Endothelial cell of umbilical vein (primary cell): ENCODE measurements around the gene ISOC1. TPM values are rescaled to one million over a fixed set of nuclear protein-coding genes. Genes with fewer than 3 reads are reported as not detected.

Experiments
- BruUV-seq: library from RNA; stranded (reverse); fragments of 400-500 nt; replicated peaks from 2 replicates; lab custom pipeline; 2021; lab: Mats Ljungman, UMichigan
- CTCF ChIA-PET: fragments of 300-600, 350-600 bp; sonication (Branson Sonifier 250); formaldehyde crosslinking; loops from one replicate; lab custom pipeline; 2021; ENCODE audit warnings: antibody characterized with exemption, inconsistent platforms; lab: Charles Lee
- POLR2A ChIA-PET: fragments of 300-600, 350-600 bp; sonication (Branson Sonifier 250); formaldehyde crosslinking; loops from one replicate; lab custom pipeline; 2021; ENCODE audit warnings: antibody characterized with exemption, inconsistent platforms; lab: Charles Lee
- DNase-seq: peaks from one replicate; pipeline ENCODE4 v3.0.0-alpha.2; 2011; ENCODE audit warnings: low read depth, low spot score
- FAIRE-seq: peaks from 2 replicates; lab custom pipeline; 2011; peaks lifted over from hg19 to GRCh38; lab: Jason Lieb, UNC
- H2AFZ ChIP-seq: 2 replicates; pipeline ENCODE4 v1.6.0; 2012; ENCODE audit warnings: low read depth, low read length, control low read depth, inconsistent platforms
- H3K27ac ChIP-seq: 2 replicates; pipeline ENCODE4 v1.5.1; 2011; ENCODE audit warnings: low read depth, mild to moderate bottlenecking, control low read depth, low read length, moderate library complexity; ENCODE audit not compliant: insufficient read depth
- H3K27me3 ChIP-seq, 2 experiments: 2 replicates each; pipeline versions ENCODE4 v1.6.0 to v1.6.1; 2011; ENCODE audit warnings: low read length in 2 of 2, mixed read lengths in 1 of 2; ENCODE audit not compliant: control insufficient read depth in 2 of 2, insufficient read depth in 2 of 2
- H3K36me3 ChIP-seq, 2 experiments: 2 replicates in 1 of 2; 3 replicates in 1 of 2; pipeline ENCODE4 v1.5.1; 2011; ENCODE audit warnings: low read length in 2 of 2, mild to moderate bottlenecking in 1 of 2, moderate library complexity in 1 of 2; ENCODE audit not compliant: control insufficient read depth in 2 of 2, insufficient read depth in 2 of 2; ENCODE audit errors: extremely low read depth in 1 of 2
- H3K4me1 ChIP-seq: 3 replicates; pipeline ENCODE4 v1.5.1; 2011; ENCODE audit warnings: mild to moderate bottlenecking, low read length; ENCODE audit not compliant: control insufficient read depth, insufficient read depth; ENCODE audit errors: extremely low read depth
- H3K4me2 ChIP-seq: 2 replicates; pipeline ENCODE4 v1.6.1; 2011; ENCODE audit warnings: low read length, control low read depth, mixed read lengths; ENCODE audit not compliant: insufficient read depth
- H3K4me3 ChIP-seq, 3 experiments: fragments of 200-600 bp in 1 of 3; sonication (generic), shearing (Covaris generic) in 1 of 3; replicated peaks in 1 of 3; 2 replicates each; pipeline ENCODE4 v1.5.1; 2011 to 2016; ENCODE audit warnings: control low read depth in 3 of 3, low read length in 3 of 3, mild to moderate bottlenecking in 2 of 3, inconsistent platforms in 1 of 3, low read depth in 1 of 3, moderate library complexity in 1 of 3; ENCODE audit not compliant: insufficient read depth in 1 of 3
- H3K79me2 ChIP-seq: 2 replicates; pipeline ENCODE4 v1.6.0; 2012; ENCODE audit warnings: low read length, inconsistent platforms; ENCODE audit not compliant: control insufficient read depth, insufficient read depth
- H3K9ac ChIP-seq: replicated peaks from 2 replicates; pipeline ENCODE3; 2011; ENCODE audit warnings: low read length, control low read depth; ENCODE audit not compliant: insufficient read depth; ENCODE audit errors: extremely low read depth
- H3K9me1 ChIP-seq: replicated peaks from 3 replicates; pipeline ENCODE4 v1.6.0; 2011; ENCODE audit warnings: mild to moderate bottlenecking, low read length; ENCODE audit not compliant: control insufficient read depth, insufficient read depth; ENCODE audit errors: extremely low read depth
- H3K9me3 ChIP-seq: replicated peaks from 2 replicates; pipeline ENCODE4 v1.5.1; 2012; ENCODE audit warnings: low read length, inconsistent platforms; ENCODE audit not compliant: control insufficient read depth, insufficient read depth
- H4K20me1 ChIP-seq: replicated peaks from 2 replicates; pipeline ENCODE3; 2011; ENCODE audit warnings: mild to moderate bottlenecking, low read length; ENCODE audit not compliant: control insufficient read depth, insufficient read depth; ENCODE audit errors: extremely low read depth
- EZH2 ChIP-seq: IDR thresholded peaks from 2 replicates; pipeline ENCODE4 v1.6.1; 2012; ENCODE audit warnings: borderline replicate concordance, low read depth, mild to moderate bottlenecking, moderate library complexity, low read length, inconsistent platforms; ENCODE audit not compliant: severe bottlenecking
- FOS ChIP-seq: IDR thresholded peaks from 2 replicates; pipeline ENCODE4 v1.6.1; 2011; ENCODE audit warnings: mild to moderate bottlenecking, low read length, moderate library complexity, borderline replicate concordance; ENCODE audit not compliant: insufficient read depth
- GATA2 ChIP-seq: IDR thresholded peaks from 2 replicates; pipeline ENCODE4 v1.7.0; 2011; ENCODE audit warnings: low read depth, mild to moderate bottlenecking, moderate library complexity, mixed read lengths, low read length; ENCODE audit not compliant: insufficient read length, insufficient read depth
- JUN ChIP-seq: IDR thresholded peaks from 2 replicates; pipeline ENCODE4 v1.6.1; 2011; ENCODE audit warnings: borderline replicate concordance, low read depth; ENCODE audit not compliant: insufficient read length, insufficient read depth
- MAX ChIP-seq: IDR thresholded peaks from 2 replicates; pipeline ENCODE4 v1.6.1; 2011; ENCODE audit not compliant: insufficient read depth, insufficient read length
- MYC ChIP-seq: IDR thresholded peaks from one replicate; pipeline ENCODE4 v1.6.1; 2011; ENCODE audit warnings: mild to moderate bottlenecking, low read depth, low read length
- POLR2A ChIP-seq: IDR thresholded peaks from 2 replicates; pipeline ENCODE4 v1.6.1; 2012; ENCODE audit warnings: low read depth, mild to moderate bottlenecking, control low read depth, low read length
- POLR2AphosphoS5 ChIP-seq: IDR thresholded peaks from 2 replicates; pipeline ENCODE4 v1.6.1; 2012; ENCODE audit warnings: low read depth, mild to moderate bottlenecking, control low read depth, low read length, moderate library complexity; ENCODE audit not compliant: insufficient read depth
- dilution Hi-C: fragments of 300-500 bp; cut with MboI; formaldehyde crosslinking; loops from one replicate; pipeline ENCODE4 v1.15.0; 2019; ENCODE audit warnings: low sequenced_read_pairs; ENCODE audit not compliant: extremely low pct_ligation_motif_present
- intact Hi-C: fragments of 100-400 bp; cut with micrococcal nuclease; formaldehyde crosslinking; loops from one replicate; pipeline ENCODE4 v1.10.0; 2022
- polyA plus RNA-seq, 4 experiments: library from polyadenylated mRNA; depleted of rRNA in 3 of 4; stranded (reverse) in 3 of 4; unstranded in 1 of 4; fragments of >200 nt; gene quantifications; 2 replicates each; pipeline versions ENCODE4 v1.2.1 to v1.2.3, GENCODE V29; 2011 to 2012; ENCODE audit warnings: missing spikeins in 1 of 4
- total RNA-seq: library from RNA; stranded (reverse); gene quantifications from 2 replicates; pipeline ENCODE4 v1.2.3, GENCODE V29; 2021
- TF ChIP-seq, protein P1 (sequence below), 2 donors: IDR thresholded peaks; 1 replicate in 1 of 2; 2 replicates in 1 of 2; pipeline ENCODE4 v1.5.1; 2011; ENCODE audit warnings: low read length in 2 of 2, mild to moderate bottlenecking in 2 of 2, moderate library complexity in 2 of 2, control low read depth in 1 of 2, inconsistent platforms in 1 of 2, low read depth in 1 of 2; ENCODE audit not compliant: insufficient read depth in 1 of 2; ENCODE audit errors: extremely low read depth in 1 of 2

The ISOC1 gene
- total and polyA plus RNA-seq, 2 donors (not counting 3 experiments of a cell fraction or from before 2014, with no cell fraction given) = 21.4 to 21.6 TPM

DNA sequence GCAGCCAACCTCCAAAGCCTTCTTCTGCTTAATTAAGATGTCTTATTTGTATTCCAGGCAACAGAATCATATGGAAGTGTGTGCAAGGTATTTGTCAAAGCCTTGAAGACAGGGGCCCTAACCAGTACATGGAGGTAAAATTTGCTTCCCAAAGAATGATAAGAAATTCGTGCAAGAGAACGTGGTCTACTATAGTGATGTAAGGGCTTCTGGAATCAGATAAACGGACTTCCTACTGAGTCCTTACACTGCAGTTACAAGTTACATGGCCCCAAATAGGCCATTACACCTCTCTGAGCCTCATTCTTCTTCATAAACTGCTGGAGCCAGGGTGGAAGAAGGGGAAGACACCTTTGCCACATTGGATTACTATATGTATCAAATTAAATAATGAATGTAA is 15.9 kb upstream of the ISOC1 start:
- TF ChIP-seq POLR2AphosphoS5 = no peak
- TF ChIP-seq, protein P1, sequence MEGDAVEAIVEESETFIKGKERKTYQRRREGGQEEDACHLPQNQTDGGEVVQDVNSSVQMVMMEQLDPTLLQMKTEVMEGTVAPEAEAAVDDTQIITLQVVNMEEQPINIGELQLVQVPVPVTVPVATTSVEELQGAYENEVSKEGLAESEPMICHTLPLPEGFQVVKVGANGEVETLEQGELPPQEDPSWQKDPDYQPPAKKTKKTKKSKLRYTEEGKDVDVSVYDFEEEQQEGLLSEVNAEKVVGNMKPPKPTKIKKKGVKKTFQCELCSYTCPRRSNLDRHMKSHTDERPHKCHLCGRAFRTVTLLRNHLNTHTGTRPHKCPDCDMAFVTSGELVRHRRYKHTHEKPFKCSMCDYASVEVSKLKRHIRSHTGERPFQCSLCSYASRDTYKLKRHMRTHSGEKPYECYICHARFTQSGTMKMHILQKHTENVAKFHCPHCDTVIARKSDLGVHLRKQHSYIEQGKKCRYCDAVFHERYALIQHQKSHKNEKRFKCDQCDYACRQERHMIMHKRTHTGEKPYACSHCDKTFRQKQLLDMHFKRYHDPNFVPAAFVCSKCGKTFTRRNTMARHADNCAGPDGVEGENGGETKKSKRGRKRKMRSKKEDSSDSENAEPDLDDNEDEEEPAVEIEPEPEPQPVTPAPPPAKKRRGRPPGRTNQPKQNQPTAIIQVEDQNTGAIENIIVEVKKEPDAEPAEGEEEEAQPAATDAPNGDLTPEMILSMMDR (IDR thresholded peaks at IDR 0.05; ENCODE audit: extremely low read depth in 1 of 2, insufficient read depth in 1 of 2, low read depth in 1 of 2, low read length in 2 of 2) = no peak
- no peak for TF ChIP-seq FOS
- no peak for TF ChIP-seq MYC
- TF ChIP-seq MAX = no peak
- TF ChIP-seq EZH2 = no peak
- no peak for TF ChIP-seq POLR2A
- no peak for TF ChIP-seq GATA2
- no peak for TF ChIP-seq JUN
- dilution Hi-C loops = no loop called here
- intact Hi-C loops = no loop called here
- H3K4me2 ChIP-seq = no peak overlapping the region
- no peak for DNase-seq
- no peak for FAIRE-seq
- H3K27ac ChIP-seq = no peak overlapping the region
- no peaks in the 10 kb centered on the region for H3K9me3 ChIP-seq
- no peak overlapping the region for H3K4me3 ChIP-seq
- ChIA-PET POLR2A (no interaction called here), CTCF (no interaction called here)
- H4K20me1 ChIP-seq = no peaks in the 10 kb centered on the region
- no peak overlapping the region for H3K9ac ChIP-seq
- no peaks in the 10 kb centered on the region for H3K27me3 ChIP-seq
- no peaks in the 10 kb centered on the region for H3K36me3 ChIP-seq
- no peaks in the 10 kb centered on the region for H3K4me1 ChIP-seq
- no peak overlapping the region for H2AFZ ChIP-seq
- H3K9me1 ChIP-seq = no peaks in the 10 kb centered on the region
- no peaks in the 10 kb centered on the region for H3K79me2 ChIP-seq
- BruUV-seq = no TSS peak
